GM12892 (cell line): ENCODE data around the gene PRKRA.

ENCODE experiments used
- POLR2A ChIP-seq: IDR thresholded peaks from 2 replicates; pipeline ENCODE4 v1.6.1; 2011; ENCODE audit warnings: low read depth, low read length, control low read depth
- POLR2AphosphoS5 ChIP-seq: IDR thresholded peaks from 2 replicates; pipeline ENCODE4 v1.6.1; 2011; ENCODE audit warnings: low read depth, low read length, control low read depth
- TAF1 ChIP-seq: IDR thresholded peaks from 2 replicates; pipeline ENCODE4 v1.6.1; 2011; ENCODE audit warnings: low read depth, mild to moderate bottlenecking, control low read depth, low read length, borderline replicate concordance

GRCh38 chr2:178429336-178429735 lies 21.6 kb downstream of the PRKRA start:
- TF ChIP-seq POLR2AphosphoS5 (no peak), TAF1 (no peak), POLR2A (no peak)
